ENCODE measurements around the gene LRP1B.

The LRP1B gene

DNA sequence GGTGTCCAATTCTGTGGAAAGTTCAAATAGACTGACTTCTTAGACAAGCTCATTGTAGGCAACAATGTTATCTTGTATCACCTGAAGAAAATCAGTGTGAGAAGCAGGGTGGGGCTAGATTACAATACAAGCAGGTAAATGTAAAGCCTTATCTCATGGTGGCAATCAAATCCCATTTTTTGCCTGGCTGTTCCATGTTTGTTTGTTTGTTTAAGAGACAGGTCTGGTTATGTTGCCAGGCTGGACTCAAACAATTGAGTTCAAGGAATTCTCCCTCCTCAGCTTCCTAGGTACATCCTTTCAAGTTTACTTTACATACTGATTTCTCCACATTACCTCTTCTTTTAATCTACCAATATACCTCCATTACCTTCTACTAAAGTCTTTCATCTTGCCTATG, 464.6 kb downstream of the LRP1B start:
- DNase-seq (ENCODE audit: extremely low read depth, low read depth) = no peak
- H3K4me3 ChIP-seq (replicated peaks; ENCODE audit: low read depth, low read length) = no peak overlapping the region
- TF ChIP-seq, protein P1, sequence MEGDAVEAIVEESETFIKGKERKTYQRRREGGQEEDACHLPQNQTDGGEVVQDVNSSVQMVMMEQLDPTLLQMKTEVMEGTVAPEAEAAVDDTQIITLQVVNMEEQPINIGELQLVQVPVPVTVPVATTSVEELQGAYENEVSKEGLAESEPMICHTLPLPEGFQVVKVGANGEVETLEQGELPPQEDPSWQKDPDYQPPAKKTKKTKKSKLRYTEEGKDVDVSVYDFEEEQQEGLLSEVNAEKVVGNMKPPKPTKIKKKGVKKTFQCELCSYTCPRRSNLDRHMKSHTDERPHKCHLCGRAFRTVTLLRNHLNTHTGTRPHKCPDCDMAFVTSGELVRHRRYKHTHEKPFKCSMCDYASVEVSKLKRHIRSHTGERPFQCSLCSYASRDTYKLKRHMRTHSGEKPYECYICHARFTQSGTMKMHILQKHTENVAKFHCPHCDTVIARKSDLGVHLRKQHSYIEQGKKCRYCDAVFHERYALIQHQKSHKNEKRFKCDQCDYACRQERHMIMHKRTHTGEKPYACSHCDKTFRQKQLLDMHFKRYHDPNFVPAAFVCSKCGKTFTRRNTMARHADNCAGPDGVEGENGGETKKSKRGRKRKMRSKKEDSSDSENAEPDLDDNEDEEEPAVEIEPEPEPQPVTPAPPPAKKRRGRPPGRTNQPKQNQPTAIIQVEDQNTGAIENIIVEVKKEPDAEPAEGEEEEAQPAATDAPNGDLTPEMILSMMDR (IDR thresholded peaks at IDR 0.05; ENCODE audit: low read depth, low read length, missing control alignments) = no peak

DNA sequence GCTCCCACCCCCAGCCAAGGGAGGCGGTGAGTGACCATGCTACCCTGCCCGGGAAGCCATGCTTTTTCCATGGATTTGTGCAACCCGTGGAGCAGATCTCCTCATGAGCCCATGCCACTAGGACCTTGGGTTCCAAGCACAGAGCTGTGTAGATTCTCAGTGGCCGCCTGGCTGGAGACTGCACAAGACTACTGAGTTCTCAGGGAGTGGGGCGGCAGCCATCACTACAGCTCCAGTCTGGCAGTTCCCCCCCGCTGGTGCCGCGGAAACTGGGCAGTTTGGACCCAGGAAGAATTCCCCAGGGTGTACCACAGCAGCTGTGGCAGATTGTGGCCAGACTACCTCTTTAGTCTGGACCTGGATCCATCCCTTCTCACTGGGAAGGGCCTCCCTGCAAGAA, 470.6 kb downstream of the LRP1B start:
- no peak for DNase-seq (ENCODE audit: extremely low read depth, low read depth)
- no peak overlapping the region for H3K4me3 ChIP-seq (replicated peaks; ENCODE audit: low read depth, low read length)
- TF ChIP-seq, protein P1 (IDR thresholded peaks at IDR 0.05; ENCODE audit: low read depth, low read length, missing control alignments) = no peak

DNA sequence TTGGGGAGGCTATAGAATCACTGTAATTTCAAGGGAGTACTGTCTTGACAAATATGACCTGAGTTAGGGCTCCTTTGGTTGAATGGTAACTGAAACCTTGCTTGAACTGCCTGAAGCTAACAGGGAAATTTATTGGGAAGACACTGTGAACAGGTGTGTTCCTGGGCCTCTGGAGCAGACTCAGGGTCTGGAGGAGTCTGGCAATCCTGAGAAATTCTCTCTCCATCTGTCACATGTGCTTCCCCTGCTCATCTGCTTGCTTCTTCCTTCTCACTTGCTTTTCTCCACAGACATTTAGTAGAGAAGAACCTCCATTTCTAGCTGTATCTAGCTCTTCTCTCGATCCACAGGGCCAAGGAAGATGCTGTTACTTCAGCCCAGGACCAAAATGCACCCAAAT, 476.5 kb downstream of the LRP1B start:
- no peak overlapping the region for H3K4me3 ChIP-seq (replicated peaks; ENCODE audit: low read depth, low read length)

DNA sequence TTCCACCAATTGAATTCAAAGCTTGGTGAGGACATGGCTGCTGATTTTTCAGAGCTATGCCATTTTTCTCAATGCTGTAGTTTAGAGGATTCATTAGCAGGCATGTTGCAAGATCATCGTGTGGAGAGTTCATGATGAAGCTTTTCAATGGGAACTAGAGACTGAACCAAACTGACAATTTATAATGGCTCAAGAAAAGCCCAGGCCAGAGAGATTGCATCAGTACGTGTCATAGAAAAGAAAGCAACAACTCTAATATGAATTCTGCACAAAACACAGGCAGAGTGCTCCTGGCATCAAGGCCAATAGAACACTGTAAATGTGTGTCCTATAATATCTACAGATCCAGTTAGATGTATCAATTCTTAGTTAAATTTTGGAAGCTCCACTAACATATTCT, 477.6 kb downstream of the LRP1B start:
- no peak for DNase-seq (ENCODE audit: extremely low read depth, low read depth)
- TF ChIP-seq, protein P1 (IDR thresholded peaks at IDR 0.05; ENCODE audit: low read depth, low read length, missing control alignments) = no peak
- no peak overlapping the region for H3K4me3 ChIP-seq (replicated peaks; ENCODE audit: low read depth, low read length)

More for the DNA sequence above, 476.5 kb downstream of the LRP1B start:
- DNase-seq (ENCODE audit: extremely low read depth, low read depth) = no peak
- TF ChIP-seq, protein P1 (IDR thresholded peaks at IDR 0.05; ENCODE audit: low read depth, low read length, missing control alignments) = no peak

DNA sequence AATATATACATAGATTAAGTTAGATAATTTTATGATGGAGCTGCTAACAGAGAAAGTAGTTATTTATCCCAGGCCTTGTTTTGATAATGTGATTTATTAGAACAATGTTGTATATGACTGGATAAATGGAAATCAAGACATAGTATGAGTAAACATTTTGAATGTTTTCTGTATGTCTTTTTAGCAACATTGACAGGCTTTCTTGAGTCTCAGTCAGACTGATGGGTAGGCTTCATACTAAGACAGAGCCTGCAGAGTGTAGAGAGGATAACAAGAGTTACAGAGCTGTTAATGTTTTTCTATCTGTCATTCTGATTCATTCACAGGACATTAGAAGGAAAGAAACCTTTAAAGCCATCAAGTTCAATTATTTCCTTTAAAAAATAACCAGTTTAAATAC, 478.5 kb downstream of the LRP1B start:
- TF ChIP-seq, protein P1 (IDR thresholded peaks at IDR 0.05; ENCODE audit: low read depth, low read length, missing control alignments) = no peak
- H3K4me3 ChIP-seq (replicated peaks; ENCODE audit: low read depth, low read length) = no peak overlapping the region
- DNase-seq (ENCODE audit: extremely low read depth, low read depth) = no peak

DNA sequence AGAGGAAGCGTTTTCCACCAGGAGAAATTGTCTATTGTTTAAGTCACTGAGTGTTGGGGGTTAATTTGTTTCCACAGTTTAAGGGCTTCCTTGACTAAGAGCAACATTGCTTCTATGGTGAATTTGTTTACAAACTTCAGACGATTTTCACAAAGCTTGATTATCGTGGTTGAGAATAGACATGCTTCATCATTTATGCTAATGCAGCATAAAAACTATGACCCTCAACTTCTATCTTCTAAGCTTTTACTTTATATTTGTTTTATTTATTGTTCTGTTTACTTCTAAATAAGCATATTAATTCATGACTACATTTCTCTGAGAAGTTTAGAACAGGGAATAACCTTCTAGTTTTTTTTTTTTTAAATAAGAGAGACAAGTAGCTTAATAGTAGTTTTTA, 483.5 kb downstream of the LRP1B start:
- no peak overlapping the region for H3K4me3 ChIP-seq (replicated peaks; ENCODE audit: low read depth, low read length)
- TF ChIP-seq, protein P1 (IDR thresholded peaks at IDR 0.05; ENCODE audit: low read depth, low read length, missing control alignments) = no peak
- DNase-seq (ENCODE audit: extremely low read depth, low read depth) = no peak

DNA sequence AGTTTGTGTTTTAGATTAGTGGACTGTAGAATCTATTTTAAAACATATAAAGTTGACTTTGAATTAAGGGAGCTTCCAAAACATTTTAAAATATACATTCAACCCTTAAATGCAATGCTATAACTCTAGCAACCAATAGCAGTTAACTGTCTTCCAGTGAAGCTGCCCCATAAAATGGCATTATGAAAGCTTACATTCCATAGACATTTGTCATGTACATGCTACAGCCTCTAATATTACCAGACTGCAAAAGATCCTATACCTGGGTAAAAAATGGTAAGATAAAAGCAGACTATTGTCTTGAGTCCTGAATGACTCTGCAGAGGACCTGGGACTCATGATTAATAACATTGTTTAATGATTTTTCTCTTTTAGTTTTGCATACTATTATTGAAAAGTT, 489.4 kb downstream of the LRP1B start:
- no peak overlapping the region for H3K4me3 ChIP-seq (replicated peaks; ENCODE audit: low read depth, low read length)
- TF ChIP-seq, protein P1 (IDR thresholded peaks at IDR 0.05; ENCODE audit: low read depth, low read length, missing control alignments) = no peak
- DNase-seq (ENCODE audit: extremely low read depth, low read depth) = peak; percentile 2
